Activated CD8-positive, alpha-beta memory T cell treated with anti-CD3 and anti-CD28 coated beads for 48 hours (primary cell): ENCODE measurements around the gene EHMT1.
"Not testable (repeated sequence)": the region's sequence is repeated elsewhere in the genome, so short reads cannot be mapped to it uniquely, and the experiment has no call there.

Source experiments
- DNase-seq, 3 experiments: peaks; one replicate each; pipeline ENCODE4 v3.0.0-alpha.2; 2020; ENCODE audit warnings: low read depth in 2 of 3, low spot score in 2 of 3

The EHMT1 gene

GRCh38 chr9:137715866-137716693 lies 97.3 kb downstream of the EHMT1 start:
- not testable (repeated sequence) for DNase-seq

- DNase-seq = no peak
Measured at GRCh38 chr9:137716694-137717287, 98.0 kb downstream of the EHMT1 start.

- DNase-seq = no peak
Measured at GRCh38 chr9:137717776-137718327, 99.0 kb downstream of the EHMT1 start.

- DNase-seq = no peak
Measured at GRCh38 chr9:137719194-137719593, 100.4 kb downstream of the EHMT1 start.

GRCh38 chr9:137720571-137721110 lies 101.8 kb downstream of the EHMT1 start:
- DNase-seq = no peak

- no peak for DNase-seq
Measured at GRCh38 chr9:137721479-137721878, 102.7 kb downstream of the EHMT1 start.

- no peak for DNase-seq
Measured at GRCh38 chr9:137721899-137722298, 103.1 kb downstream of the EHMT1 start.

GRCh38 chr9:137722481-137722880 lies 103.7 kb downstream of the EHMT1 start:
- DNase-seq = no peak

- not testable (repeated sequence) for DNase-seq
Measured at GRCh38 chr9:137723356-137723755, 104.6 kb downstream of the EHMT1 start.

GRCh38 chr9:137723783-137724445 lies 105.1 kb downstream of the EHMT1 start:
- no peak for DNase-seq

GRCh38 chr9:137724818-137725240 lies 106.0 kb downstream of the EHMT1 start:
- DNase-seq = no peak

- DNase-seq = no peak
Measured at GRCh38 chr9:137725598-137725997, 106.8 kb downstream of the EHMT1 start.

- DNase-seq = not testable (repeated sequence)
Measured at GRCh38 chr9:137726336-137726735, 107.5 kb downstream of the EHMT1 start.

GRCh38 chr9:137726764-137727163 lies 108.0 kb downstream of the EHMT1 start:
- no peak for DNase-seq

GRCh38 chr9:137727716-137728115 lies 108.9 kb downstream of the EHMT1 start:
- DNase-seq = no peak

- DNase-seq = no peak
Measured at GRCh38 chr9:137728444-137729311, 109.9 kb downstream of the EHMT1 start.

- no peak for DNase-seq
Measured at GRCh38 chr9:137731216-137731946, 112.6 kb downstream of the EHMT1 start.

GRCh38 chr9:137731947-137732813 lies 113.4 kb downstream of the EHMT1 start:
- DNase-seq = no peak

GRCh38 chr9:137733429-137733828 lies 114.6 kb downstream of the EHMT1 start:
- no peak for DNase-seq
